GM18861 (cell line): ENCODE results near the gene LUZP2.
"Not testable (repeated sequence)": the region's sequence is repeated elsewhere in the genome, so short reads cannot be mapped to it uniquely, and the experiment has no call there.

Experiments used
- ATAC-seq: cut with Tn5 transposase; IDR thresholded peaks from one replicate; pipeline ENCODE4 v1.9.1; 2021; ENCODE audit not compliant: unreplicated experiment

Gene LUZP2

GRCh38 chr11:24890426-24890825 is 393.6 kb downstream of the LUZP2 start:
- ATAC-seq, result no peak

DNA sequence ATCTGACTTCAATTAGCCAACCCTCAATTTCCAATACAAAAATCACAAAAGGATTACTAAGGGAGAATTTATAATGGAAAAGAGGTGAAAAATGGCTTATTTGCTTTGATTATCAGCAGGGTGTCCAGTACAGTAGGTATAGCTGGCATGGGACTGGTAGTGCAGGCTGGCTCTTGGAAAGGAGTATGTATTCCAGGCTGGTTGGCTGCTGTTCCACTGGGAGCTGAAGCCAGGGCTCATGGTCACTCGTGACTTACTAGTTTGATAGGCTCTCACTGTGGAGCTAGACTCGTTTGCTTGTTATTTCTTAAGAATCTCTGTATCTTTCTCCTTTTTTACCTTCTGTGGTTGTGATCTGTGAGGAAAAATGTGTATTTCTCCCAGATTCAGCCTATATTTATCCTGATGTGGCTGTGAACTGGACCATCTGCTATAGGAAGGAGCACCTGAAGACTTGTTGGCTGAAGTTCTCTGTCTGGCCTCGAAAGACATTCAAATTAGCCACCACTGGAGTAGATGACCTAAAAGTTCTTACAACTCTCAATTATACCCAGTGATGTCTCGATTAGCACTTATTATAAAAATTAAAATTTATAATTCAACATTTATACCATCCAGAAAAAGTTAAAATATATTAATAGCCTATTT is 395.1 kb downstream of the LUZP2 start:
- not testable (repeated sequence) for ATAC-seq

GRCh38 chr11:24896118-24896835 is 399.4 kb downstream of the LUZP2 start:
- ATAC-seq, result no peak

GRCh38 chr11:24900514-24900913 is 403.7 kb downstream of the LUZP2 start:
- no peak for ATAC-seq

GRCh38 chr11:24900960-24901549 is 404.2 kb downstream of the LUZP2 start:
- ATAC-seq, result no peak

- no peak for ATAC-seq
These were observed 406.7 kb downstream of the LUZP2 start for GRCh38 chr11:24903555-24903954.

GRCh38 chr11:24925091-24925490 is 428.2 kb downstream of the LUZP2 start:
- no peak for ATAC-seq

DNA sequence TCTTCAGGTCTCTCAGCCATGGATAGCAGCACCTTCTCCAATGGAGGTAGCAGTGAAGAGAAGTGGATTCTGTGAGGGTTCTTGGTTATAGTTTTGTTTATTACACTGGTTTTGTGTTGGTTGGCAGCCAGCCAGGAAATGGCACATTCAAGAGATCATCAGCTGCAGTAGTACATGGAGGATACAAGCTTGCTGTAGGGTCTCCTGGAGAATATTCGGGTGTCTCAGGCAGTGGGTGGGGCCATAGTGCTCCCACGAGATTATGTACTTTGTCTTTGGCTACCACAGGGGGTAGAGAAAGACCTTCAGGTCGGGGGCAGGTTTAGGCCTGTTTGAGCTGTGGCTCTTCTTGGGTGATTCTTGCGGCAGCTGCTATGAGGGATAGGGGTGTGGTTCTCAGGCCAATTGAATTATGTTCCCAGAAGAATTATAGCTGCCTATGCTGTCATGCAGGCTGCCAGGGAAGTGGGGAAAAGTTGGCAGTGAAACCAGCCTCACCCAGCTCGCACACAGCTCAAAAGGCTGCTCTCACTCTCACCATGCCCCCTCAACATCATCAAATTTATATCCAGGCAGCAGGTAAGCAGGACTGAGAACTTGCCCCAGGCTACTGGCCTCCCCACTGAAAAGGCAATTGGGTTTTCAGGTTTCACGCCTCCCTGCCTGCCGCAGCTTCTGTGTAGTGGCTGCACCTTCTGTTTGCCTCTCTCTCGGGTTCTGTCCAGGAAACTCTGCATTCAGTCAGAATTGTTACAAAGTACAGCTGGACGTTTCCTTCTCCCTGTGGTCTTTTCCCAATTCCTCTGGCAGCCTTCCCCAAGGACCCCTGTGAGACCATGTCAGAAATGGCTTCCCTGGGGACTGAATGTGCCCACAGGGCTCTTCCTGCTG is 435.5 kb downstream of the LUZP2 start:
- ATAC-seq, result no peak

DNA sequence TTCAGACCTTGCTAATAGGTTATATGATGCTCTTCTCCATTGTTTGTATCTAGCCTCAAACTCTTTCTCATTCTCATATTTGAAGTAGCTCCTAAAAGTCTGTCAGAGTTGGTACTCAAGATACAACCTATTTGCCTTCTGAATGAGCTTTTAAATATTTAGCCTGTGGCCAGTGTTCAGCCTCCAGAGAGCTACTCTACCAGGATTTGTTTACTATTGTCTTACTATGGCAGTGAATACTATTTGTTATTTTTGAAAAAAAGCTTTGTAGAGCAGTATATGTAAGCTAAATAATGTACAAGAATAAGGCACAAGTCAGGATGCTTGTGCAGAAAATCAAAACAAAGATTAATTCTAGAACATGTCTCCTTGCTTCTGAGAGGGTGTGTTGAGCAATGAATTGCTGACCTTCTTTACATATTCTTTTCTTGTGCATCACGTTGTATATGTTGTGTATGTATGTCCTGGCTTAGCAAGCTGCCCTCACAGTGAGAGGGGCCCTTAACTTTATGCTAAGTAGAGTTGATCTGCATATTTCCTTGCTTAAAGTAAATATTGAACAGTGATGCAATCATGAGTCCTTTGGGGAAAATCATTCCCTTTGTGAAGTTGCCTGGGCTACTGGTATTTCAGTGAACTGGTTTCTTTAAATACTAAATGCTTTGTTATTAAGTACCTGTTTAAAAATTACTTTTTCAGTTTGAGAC is 438.0 kb downstream of the LUZP2 start:
- no peak for ATAC-seq

- no peak for ATAC-seq
These were observed 448.0 kb downstream of the LUZP2 start for GRCh38 chr11:24944891-24945290.

DNA sequence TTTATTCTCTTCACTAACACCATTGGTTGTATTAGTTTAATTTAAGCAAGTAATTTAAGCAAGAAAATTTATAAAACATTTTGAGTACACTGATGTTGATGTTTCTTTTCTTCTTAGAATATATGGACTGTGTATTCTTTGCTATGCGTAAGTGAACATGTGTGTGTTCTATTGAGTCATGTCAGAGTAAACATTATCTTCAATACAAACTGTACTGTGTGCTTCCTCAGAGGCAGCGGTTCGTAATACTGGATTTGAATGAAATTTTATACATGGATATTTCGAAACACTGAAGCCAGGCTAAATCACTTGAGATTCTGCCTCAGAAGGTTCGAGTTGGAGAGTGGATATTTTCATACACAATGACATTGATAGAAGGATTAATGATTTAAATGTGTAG is 452.6 kb downstream of the LUZP2 start:
- no peak for ATAC-seq

- no peak for ATAC-seq
These were observed 467.0 kb downstream of the LUZP2 start for GRCh38 chr11:24963852-24964251.

DNA sequence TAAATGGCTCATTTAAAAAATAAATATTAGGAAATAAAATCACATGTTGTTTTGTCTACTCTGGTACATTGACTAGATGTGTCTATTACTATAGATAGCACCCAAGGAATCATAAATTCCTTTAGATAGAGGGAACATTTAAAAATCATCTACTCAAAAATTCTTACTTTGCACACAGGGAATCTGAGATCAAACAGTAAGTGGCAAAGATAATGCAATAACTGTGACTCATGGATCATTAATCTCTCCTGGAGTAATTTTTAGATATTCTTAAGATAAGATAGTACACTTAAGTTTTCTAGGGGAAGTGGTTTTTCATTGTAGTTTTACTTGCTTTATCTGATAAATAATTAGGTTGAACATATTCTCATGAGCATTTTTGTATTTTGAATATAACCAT is 468.9 kb downstream of the LUZP2 start:
- ATAC-seq, result no peak

DNA sequence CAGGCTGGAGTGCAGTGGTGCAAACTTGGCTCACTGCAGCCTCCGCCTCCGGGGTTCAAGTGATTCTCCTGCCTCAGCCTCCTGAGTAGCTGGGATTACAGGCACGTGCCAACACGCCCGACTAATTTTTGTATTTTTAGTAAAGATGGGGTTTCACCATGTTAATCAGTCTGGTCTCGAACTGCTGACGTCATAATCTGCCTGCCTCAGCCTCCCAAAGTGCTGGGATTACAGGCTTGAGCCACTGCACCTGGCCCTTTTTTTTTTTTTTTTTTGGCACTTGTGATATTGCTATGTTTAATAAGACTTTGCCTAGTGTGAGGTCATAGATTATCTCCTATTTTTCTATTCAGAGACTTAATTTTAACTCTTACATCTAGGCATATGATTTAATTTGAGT is 497.1 kb downstream of the LUZP2 start:
- ATAC-seq, result not testable (repeated sequence)

GRCh38 chr11:24999929-25000328 is 503.1 kb downstream of the LUZP2 start:
- not testable (repeated sequence) for ATAC-seq

DNA sequence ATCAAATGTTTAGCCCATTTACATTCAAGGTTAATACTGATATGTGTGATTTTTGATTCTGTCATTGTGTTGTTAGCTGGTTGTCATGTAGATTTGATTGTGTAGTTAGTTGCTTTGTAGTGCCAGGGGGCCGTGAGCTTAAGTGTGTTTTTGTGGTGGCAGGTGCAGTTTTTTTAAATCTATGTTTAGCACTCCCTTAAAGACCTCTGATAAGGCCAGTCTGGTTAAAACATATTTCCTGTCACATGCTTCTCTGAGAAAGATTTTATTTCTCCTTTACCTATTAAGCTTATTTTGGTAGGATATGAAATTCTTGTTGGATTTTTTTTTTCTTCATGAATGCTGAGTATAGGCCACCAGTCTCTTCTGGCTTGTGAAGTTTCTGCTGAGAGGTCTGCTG is 540.6 kb downstream of the LUZP2 start:
- ATAC-seq, result no peak

- no peak for ATAC-seq
These were observed 541.3 kb downstream of the LUZP2 start for GRCh38 chr11:25038131-25038530.

- no peak for ATAC-seq
These were observed 542.3 kb downstream of the LUZP2 start for GRCh38 chr11:25039165-25039564.

DNA sequence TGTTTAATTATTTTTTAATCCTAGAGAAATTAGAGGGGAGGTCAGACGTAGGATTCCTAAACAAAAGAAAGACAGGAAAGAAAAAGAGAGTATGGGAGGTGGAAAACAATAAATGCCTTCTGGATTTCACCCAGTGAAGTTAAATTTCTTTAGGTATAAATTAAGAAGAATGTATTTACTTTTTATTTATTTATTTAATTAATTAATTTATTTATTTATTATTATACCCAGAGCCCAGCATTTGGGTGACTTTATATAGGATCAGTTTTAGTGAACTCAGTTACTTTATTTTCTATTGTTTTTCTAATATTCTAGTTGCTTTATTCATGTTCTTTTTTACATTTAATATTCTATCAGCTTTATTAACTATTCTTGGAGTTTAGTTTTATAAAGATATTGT is 551.8 kb downstream of the LUZP2 start:
- no peak for ATAC-seq

- no peak for ATAC-seq
These were observed 556.0 kb downstream of the LUZP2 start for GRCh38 chr11:25052844-25053243.

DNA sequence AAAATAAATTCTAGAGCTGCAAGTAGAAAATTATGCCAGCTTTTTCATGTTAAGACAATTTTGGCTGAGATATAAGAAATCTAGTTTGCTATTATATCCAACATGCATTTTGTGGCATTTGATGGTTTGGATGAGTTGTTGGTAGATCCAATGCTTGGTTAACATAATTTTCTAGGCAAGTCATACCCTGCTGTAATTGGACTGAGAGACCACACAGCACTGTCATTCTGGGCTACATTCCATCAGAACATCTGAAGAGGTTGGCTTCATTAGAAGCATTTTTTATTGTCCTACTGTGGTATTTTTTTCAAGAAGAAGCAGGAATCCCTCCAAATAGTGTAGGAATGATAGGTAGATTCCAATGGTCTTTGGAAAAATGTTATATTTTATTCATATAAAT is 561.0 kb downstream of the LUZP2 start:
- ATAC-seq, result no peak
